NCI-H226 (cell line): ENCODE data around the gene RIC8B.
A peak's percentile ranks its signal among the peaks of the same experiment; 100 is the strongest.

Experiments
- DNase-seq: peaks from one replicate; pipeline ENCODE4 v3.0.0-alpha.2; 2015

Gene RIC8B

GRCh38 chr12:106774005-106774807 is at the start of gene RIC8B:
TSS of gene RIC8B (plus strand) at chr12:106774682. CDS start at chr12:106774746, 64 bp downstream.
- peak; percentile 98 for DNase-seq

GRCh38 chr12:106724934-106725333 is 49.5 kb upstream of the RIC8B start:
- no peak for DNase-seq

GRCh38 chr12:106726603-106727202 is 47.8 kb upstream of the RIC8B start:
- DNase-seq = peak; percentile 61

- no peak for DNase-seq
Observed at GRCh38 chr12:106729611-106730010, 44.9 kb upstream of the RIC8B start.

- no peak for DNase-seq
Observed at GRCh38 chr12:106732890-106733289, 41.6 kb upstream of the RIC8B start.

GRCh38 chr12:106733660-106734059 is 40.8 kb upstream of the RIC8B start:
- no peak for DNase-seq

- peak; percentile 6 for DNase-seq
Observed at GRCh38 chr12:106736051-106736957, 38.2 kb upstream of the RIC8B start.

- DNase-seq = peak; percentile 56
Observed at GRCh38 chr12:106739318-106739717, 35.2 kb upstream of the RIC8B start.

GRCh38 chr12:106739815-106740530 is 34.5 kb upstream of the RIC8B start:
- DNase-seq = no peak

- no peak for DNase-seq
Observed at GRCh38 chr12:106740818-106741217, 33.7 kb upstream of the RIC8B start.

- no peak for DNase-seq
Observed at GRCh38 chr12:106741247-106741646, 33.2 kb upstream of the RIC8B start.

- DNase-seq = no peak
Observed at GRCh38 chr12:106743270-106743988, 31.1 kb upstream of the RIC8B start.

GRCh38 chr12:106744600-106744999 is 29.9 kb upstream of the RIC8B start:
- no peak for DNase-seq

GRCh38 chr12:106745181-106745745 is 29.2 kb upstream of the RIC8B start:
- no peak for DNase-seq

- no peak for DNase-seq
Observed at GRCh38 chr12:106747973-106748436, 26.5 kb upstream of the RIC8B start.

GRCh38 chr12:106750524-106750923 is 24.0 kb upstream of the RIC8B start:
- DNase-seq = no peak

- DNase-seq = no peak
Observed at GRCh38 chr12:106753526-106753925, 21.0 kb upstream of the RIC8B start.

- DNase-seq = no peak
Observed at GRCh38 chr12:106754331-106754730, 20.2 kb upstream of the RIC8B start.

GRCh38 chr12:106757623-106758348 is 16.7 kb upstream of the RIC8B start:
- no peak for DNase-seq

GRCh38 chr12:106758349-106759110 is 16.0 kb upstream of the RIC8B start:
- DNase-seq = no peak
